ENCODE measurements around the gene ACP2.

Gene ACP2

GRCh38 chr11:47269002-47269828 lies 20.6 kb upstream of the ACP2 start:
- in situ Hi-C loops (cut with HindIII; ENCODE audit: low sequenced_read_pairs), result no loop called here
- DNase-seq (ENCODE audit: low read depth, low spot score), result peak; percentile 87
- TF ChIP-seq, protein P1, sequence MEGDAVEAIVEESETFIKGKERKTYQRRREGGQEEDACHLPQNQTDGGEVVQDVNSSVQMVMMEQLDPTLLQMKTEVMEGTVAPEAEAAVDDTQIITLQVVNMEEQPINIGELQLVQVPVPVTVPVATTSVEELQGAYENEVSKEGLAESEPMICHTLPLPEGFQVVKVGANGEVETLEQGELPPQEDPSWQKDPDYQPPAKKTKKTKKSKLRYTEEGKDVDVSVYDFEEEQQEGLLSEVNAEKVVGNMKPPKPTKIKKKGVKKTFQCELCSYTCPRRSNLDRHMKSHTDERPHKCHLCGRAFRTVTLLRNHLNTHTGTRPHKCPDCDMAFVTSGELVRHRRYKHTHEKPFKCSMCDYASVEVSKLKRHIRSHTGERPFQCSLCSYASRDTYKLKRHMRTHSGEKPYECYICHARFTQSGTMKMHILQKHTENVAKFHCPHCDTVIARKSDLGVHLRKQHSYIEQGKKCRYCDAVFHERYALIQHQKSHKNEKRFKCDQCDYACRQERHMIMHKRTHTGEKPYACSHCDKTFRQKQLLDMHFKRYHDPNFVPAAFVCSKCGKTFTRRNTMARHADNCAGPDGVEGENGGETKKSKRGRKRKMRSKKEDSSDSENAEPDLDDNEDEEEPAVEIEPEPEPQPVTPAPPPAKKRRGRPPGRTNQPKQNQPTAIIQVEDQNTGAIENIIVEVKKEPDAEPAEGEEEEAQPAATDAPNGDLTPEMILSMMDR (IDR thresholded peaks at IDR 0.05; ENCODE audit: low read depth, low read length), result no peak
- peak overlapping the region; percentile 71 for H3K4me3 ChIP-seq (ENCODE audit: low read depth, low read length)

DNA sequence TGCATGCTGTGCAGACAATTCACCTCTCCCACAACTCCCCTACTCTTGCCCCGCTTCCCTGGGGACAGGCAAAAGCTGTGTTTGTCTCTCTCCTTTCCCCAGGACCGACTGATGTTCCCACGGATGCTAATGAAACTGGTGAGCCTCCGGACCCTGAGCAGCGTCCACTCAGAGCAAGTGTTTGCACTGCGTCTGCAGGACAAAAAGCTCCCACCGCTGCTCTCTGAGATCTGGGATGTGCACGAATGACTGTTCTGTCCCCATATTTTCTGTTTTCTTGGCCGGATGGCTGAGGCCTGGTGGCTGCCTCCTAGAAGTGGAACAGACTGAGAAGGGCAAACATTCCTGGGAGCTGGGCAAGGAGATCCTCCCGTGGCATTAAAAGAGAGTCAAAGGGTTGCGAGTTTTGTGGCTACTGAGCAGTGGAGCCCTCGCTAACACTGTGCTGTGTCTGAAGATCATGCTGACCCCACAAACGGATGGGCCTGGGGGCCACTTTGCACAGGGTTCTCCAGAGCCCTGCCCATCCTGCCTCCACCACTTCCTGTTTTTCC lies 19.9 kb upstream of the ACP2 start:
- H3K4me3 ChIP-seq (ENCODE audit: low read depth, low read length), result no peak overlapping the region
- DNase-seq (ENCODE audit: low read depth, low spot score), result no peak

GRCh38 chr11:47267876-47268275 lies 19.3 kb upstream of the ACP2 start:
- DNase-seq (ENCODE audit: low read depth, low spot score), result no peak
- in situ Hi-C loops (cut with HindIII; ENCODE audit: low sequenced_read_pairs), result no loop called here
- TF ChIP-seq, protein P1 (IDR thresholded peaks at IDR 0.05; ENCODE audit: low read depth, low read length), result no peak
- H3K4me3 ChIP-seq (ENCODE audit: low read depth, low read length), result no peak overlapping the region

More for the DNA sequence above, 19.9 kb upstream of the ACP2 start:
- in situ Hi-C loops (cut with HindIII; ENCODE audit: low sequenced_read_pairs), result no loop called here
- TF ChIP-seq, protein P1 (IDR thresholded peaks at IDR 0.05; ENCODE audit: low read depth, low read length), result no peak

- TF ChIP-seq, protein P1 (IDR thresholded peaks at IDR 0.05; ENCODE audit: low read depth, low read length), result no peak
- DNase-seq (ENCODE audit: low read depth, low spot score), result peak; percentile 40
- in situ Hi-C loops (cut with HindIII; ENCODE audit: low sequenced_read_pairs), result no loop called here
- no peak overlapping the region for H3K4me3 ChIP-seq (ENCODE audit: low read depth, low read length)
These were observed 15.9 kb upstream of the ACP2 start for GRCh38 chr11:47264521-47264920.

GRCh38 chr11:47264119-47264518 lies 15.5 kb upstream of the ACP2 start:
- TF ChIP-seq, protein P1 (IDR thresholded peaks at IDR 0.05; ENCODE audit: low read depth, low read length), result no peak
- DNase-seq (ENCODE audit: low read depth, low spot score), result no peak
- H3K4me3 ChIP-seq (ENCODE audit: low read depth, low read length), result no peak overlapping the region
- in situ Hi-C loops (cut with HindIII; ENCODE audit: low sequenced_read_pairs), result no loop called here

GRCh38 chr11:47261291-47261800 lies 12.7 kb upstream of the ACP2 start:
- H3K4me3 ChIP-seq (ENCODE audit: low read depth, low read length), result no peak overlapping the region
- TF ChIP-seq, protein P1 (IDR thresholded peaks at IDR 0.05; ENCODE audit: low read depth, low read length), result no peak
- in situ Hi-C loops (cut with HindIII; ENCODE audit: low sequenced_read_pairs), result no loop called here
- DNase-seq (ENCODE audit: low read depth, low spot score), result no peak
